ENCODE measurements around the gene THOC5.

DNA sequence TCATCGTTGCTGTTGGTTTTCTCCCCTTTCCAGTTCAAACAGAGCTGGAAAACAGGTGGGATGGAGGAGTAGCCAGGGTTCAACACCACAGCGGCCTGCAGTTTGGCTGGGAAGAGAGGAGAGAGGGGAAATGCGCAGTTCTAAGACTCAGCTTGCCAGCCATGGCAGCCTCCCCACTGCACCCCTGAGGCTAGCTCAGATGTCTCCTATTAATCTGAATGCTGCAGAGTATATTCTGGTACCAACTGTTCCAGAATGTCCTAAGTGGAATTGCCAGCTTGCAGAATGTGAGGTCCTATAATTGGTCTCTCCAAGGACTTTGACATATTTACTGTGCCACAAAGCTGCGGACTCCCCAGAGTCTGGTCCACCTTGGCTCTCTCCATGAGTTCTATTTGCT lies 41.5 kb downstream of the THOC5 start:
- TF ChIP-seq POLR2A (IDR thresholded peaks at IDR 0.05): no peak
- TF ChIP-seq, protein P1, sequence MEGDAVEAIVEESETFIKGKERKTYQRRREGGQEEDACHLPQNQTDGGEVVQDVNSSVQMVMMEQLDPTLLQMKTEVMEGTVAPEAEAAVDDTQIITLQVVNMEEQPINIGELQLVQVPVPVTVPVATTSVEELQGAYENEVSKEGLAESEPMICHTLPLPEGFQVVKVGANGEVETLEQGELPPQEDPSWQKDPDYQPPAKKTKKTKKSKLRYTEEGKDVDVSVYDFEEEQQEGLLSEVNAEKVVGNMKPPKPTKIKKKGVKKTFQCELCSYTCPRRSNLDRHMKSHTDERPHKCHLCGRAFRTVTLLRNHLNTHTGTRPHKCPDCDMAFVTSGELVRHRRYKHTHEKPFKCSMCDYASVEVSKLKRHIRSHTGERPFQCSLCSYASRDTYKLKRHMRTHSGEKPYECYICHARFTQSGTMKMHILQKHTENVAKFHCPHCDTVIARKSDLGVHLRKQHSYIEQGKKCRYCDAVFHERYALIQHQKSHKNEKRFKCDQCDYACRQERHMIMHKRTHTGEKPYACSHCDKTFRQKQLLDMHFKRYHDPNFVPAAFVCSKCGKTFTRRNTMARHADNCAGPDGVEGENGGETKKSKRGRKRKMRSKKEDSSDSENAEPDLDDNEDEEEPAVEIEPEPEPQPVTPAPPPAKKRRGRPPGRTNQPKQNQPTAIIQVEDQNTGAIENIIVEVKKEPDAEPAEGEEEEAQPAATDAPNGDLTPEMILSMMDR (IDR thresholded peaks at IDR 0.05): no peak
- TF ChIP-seq POLR2AphosphoS5 (IDR thresholded peaks at IDR 0.05): no peak

All from breast epithelium (tissue), 3 donors.